ENCODE results near the gene CACNA2D4. TPM values are rescaled to one million over a fixed set of nuclear protein-coding genes. Genes with fewer than 3 reads are reported as not detected.

The CACNA2D4 gene
- total RNA-seq, 1 experiment from 2014 or later = not detected

DNA sequence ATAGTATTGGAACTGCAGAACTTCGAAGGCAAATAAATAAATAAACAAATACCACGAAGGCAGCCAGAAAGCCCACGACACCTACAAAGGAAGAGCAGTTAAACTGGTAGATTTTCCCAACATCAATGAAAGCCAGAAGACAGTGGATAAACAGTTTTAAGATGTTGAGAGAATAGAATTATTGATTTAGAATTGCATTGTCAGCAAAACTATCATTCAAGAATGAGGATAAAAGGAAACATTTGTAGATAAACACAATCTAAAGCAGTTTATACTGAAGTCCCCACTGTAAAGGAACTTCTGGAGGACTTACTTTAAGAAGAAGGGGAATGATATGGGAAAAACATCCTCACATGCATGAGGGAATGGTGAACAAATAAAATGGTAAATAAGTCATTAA is 29.5 kb downstream of the CACNA2D4 start:
- DNase-seq (ENCODE audit: low spot score) = no peak

DNA sequence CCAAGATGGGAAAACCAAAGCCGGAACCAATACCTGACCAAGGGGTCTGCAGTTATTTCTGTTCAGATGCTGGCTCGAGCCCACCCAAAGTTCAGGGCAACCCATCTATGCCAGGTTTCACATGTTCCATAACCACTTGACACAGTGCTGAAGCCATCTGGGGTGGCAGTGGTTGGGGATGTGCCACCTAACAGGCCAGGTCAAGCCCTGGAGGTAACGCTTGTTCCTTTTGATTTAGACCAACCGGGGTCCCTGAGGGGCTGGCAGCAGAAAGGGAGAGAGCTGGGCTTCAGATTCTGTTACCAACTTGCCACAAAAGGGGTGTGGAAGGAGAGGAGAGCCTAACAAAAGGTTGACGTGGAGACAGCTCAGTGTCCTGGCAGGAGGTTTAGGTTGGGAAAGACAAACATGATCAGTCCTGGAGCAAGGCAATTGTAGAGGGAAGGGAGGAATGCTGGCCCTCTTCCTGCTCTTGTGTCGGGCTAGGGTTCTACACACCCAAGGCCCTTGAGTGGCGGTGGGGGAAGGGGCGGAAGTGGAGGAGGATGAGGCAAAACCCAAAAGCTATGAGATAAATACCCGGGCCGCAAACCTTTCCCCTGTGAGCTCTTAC is 31.9 kb downstream of the CACNA2D4 start:
- no peak for DNase-seq (ENCODE audit: low spot score)

DNA sequence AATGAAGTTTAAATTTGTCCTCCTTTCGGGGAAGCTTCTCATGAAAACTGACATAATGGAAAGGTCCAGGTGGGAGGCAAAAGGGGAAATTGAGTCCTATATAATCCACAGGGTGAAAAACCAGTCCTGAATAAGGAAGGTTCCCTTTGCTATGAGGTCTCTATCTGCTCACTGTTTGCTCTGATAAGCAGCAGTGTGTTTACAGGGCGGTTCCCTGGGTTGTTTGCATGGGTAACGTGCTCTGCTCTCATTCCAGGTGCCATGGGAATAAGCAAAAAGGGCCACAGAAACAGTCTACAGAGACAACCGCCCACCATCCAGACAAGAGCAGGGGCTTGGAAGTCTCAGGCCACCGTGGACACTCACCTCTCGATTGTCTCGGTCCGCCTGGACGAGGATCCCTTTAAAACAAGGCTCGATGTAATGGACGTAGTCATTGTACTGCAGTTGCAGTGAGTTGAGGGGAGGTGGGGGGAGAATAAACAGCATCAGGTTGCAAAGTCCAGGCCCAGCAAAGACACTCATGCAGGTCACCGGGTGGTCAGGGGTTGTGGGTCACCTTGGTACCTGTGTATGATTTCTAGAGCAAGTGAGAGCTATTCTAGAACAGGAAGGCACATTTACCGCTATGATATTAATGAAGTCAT is 32.7 kb downstream of the CACNA2D4 start:
- DNase-seq (ENCODE audit: low spot score) = no peak

DNA sequence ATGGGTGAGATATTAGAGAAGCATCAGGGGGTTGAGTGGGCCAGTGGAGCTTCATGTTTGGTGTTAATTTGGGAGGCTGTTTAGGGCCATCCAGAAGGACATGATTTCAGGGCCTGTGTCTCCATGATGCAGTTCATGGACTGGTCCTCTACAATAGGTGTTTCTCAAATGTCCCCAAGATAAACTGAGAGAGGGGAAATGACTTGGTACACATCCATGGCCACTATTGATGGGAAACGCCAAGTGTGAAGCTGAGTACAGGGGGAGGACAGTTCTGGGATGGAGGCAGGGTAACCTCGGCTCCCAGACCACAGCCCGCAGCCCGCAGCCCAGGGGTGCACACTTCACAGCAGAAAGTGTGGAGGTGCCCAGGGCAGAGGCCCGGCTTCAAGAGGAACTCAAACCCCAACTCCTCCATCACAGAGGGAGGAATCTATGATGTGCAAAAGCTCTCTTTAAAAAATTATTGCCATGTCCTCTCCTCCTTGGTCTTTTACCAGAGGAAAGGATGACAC is 33.3 kb downstream of the CACNA2D4 start:
- no peak for DNase-seq (ENCODE audit: low spot score)

DNA sequence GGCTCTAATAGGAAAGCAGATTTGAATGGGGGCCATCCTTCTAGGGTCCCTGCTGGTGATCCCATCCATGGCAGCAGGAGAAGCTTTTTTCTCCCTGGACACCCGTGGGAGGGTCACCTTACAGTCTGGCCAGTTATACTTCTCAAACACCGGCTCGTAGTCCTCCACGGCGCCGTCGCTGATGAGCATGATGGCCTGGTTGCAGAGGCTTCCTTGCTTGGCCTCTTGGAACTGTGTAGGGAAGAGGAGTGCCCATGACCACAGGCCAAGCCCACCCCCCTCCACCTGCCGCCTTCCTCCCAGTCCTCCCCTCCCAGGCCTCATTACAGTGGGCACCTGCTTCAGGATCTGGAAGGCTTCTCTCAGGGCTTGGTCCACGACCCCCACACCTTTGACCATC is 33.8 kb downstream of the CACNA2D4 start:
- no peak for DNase-seq (ENCODE audit: low spot score)

DNA sequence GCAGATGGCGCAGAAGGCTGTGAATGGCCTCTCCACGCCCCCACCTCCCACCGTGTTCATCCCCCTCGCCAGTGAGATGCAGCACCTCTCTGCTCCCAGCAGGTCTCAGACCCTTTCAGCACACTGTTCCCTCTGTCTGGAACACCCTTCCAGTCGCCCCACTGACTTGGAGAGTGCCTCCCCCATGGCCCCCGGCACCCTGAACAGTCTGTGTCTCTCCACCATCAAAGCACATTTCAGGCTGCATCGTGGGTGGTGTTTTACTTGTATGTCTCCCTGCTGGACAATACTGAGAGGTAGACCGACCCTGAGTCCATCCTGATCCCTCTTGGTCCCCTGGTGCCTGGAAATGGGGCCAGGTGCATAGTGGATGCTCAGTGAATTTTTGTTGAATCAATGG is 34.9 kb downstream of the CACNA2D4 start:
- DNase-seq (ENCODE audit: low spot score) = no peak

DNA sequence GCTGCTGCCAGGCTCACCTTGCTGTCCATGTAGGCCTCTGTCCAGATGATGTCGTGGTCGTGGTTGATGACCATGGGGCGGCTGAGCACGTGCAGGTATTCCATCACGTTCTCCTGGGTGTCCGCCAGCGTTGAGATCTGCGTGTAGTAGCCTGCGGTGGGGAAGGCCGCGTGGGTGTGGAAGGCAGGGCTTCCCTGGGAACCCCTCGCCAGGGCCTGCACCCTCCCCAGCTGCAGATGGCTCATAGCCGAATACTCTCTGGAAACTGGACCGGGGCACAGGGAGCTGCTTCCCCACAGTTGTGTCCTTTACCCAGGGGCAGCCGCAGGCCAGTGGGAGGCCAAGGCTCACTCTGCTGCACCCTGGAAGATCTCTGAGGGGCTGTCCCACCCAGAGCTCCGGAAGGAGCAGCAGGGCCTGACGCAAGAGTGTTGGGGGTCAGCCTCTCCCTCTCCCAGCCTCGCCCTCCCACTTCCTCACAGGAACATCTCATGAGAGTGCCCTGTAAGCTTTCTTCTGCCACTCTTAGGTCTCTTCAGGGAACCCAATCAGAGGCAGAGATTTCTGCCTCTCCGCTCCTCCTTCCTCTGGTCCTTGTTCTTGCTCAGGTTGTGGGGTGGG is 35.5 kb downstream of the CACNA2D4 start:
- no peak for DNase-seq (ENCODE audit: low spot score)

DNA sequence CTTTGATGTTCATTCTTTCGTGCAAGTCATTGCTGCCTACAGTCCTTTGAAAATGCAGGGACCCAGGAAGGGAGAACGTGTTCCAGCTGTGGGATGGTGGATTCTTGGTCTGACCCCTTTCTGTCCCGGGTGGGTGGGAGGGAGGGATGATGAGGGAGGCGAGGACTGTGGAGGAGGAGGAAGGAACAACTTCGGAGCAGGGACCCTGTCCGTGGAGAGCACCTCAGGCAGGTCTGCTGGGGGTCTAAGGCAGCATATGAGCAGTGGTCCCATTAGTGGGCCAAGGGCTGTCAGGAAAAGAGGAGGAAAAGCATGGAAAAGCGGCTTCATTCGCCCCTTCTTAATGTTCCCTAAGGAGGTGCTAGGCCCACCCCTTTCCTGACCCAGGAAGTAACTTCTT is 36.0 kb downstream of the CACNA2D4 start:
- DNase-seq (ENCODE audit: low spot score) = no peak

DNA sequence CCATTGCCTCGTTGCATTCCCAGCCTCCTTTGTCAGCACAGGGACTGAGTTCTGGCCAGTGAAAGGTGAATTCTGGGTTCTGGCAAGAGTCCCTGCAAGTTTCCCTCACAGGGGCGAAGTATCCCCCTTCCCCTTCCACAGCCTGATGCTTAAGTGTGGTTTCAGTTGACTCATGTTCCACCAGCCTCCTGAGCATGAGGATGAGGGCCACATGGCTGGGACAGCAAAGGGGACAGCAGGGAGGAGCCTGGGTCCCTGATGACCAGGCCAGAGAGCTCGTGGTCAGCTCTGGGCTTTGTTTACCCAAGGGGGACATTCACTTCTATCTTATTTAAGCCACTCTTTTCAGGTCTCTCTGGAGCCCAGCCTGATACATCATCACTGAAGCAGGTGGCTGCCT is 36.5 kb downstream of the CACNA2D4 start:
- DNase-seq (ENCODE audit: low spot score) = no peak

DNA sequence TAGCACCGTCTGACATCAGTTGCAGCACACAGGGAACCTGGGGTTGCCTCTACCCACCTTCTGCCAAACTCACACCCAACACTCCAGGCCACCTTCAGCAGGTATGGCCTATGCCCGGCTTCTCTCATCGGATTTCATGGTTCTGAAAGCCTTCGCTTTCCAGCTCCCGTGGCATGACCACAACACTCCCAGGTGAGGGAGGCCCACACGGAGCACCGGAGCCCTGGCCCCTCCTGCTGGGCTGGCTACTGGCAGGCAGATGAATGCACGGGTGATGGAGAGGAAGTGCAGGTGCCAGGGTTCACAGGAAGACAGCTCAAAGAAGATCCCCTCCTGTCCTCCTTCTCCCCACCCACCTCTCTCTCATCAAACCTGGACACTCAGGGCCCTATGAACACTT is 37.2 kb downstream of the CACNA2D4 start:
- DNase-seq (ENCODE audit: low spot score) = no peak

DNA sequence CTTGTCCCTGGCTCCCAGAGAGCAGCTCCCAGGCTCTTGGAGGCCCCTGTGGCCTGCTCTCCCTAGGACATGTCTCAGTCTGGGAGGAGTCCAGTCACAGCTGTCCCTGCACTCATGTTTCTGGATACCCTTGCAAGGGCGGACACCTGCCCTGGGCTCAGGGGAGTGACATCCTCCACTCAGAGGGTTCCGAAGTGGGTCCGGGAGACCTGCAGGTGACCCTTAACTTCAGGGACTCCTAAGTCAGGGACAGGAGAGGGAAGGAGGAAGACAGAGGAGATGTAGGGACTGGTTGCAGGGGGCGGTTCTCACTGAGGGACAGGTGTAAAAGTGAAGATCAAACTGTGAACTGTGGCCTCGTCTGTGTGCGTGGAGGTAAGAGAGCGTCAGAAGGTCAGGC is 37.6 kb downstream of the CACNA2D4 start:
- no peak for DNase-seq (ENCODE audit: low spot score)

DNA sequence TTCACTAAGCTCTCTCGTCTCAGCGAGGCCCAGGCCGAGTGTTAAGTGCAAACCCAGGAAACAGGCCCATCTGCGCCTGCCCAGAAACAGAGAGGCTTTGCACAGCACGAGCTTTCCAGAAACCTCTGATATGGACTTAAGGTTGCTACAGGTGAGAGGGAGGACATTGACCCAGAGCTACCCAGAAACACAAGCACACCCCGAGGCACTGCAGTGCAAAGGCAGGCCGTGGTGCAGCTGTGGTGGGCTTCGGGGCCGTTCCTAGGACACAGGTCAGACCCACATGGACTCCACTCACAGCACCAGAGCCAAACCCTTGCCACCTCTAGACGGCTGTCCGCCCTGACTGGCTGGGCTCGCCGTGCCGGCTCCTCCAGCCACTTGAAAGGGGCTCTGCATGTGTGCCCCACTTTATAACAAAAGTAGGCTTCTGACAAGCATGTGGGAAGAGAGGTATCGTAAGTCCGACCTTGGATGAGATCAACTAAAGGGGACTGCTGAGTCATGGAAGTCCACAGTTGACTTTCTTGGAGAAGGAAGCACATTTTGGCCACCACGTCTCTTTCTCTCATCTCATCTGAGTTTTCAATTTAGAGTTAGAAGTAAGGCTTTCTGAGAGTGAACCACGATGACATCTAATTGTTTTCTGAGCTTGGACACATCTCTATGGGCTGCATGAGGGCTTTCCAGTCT is 38.2 kb downstream of the CACNA2D4 start:
- no peak for DNase-seq (ENCODE audit: low spot score)

DNA sequence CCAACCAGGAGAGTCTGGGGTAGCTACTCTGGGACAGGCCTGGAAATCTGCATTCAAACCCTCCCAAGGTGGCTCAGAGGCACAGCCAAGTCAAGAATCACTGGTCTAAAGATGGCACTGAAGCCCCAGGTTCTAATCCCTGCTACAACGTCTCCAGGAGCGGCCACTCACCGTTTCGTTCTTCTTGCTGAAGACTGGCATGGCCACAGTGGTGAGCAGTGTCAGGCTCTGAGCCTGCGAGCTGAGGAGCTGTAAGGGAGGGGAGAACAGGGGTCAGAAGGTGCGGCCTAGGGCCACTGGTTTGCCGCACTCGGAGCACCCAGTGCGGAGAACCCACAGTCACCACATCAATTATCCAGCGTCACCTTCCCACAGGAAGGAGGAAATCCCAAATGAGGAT is 38.8 kb downstream of the CACNA2D4 start:
- DNase-seq (ENCODE audit: low spot score) = no peak

DNA sequence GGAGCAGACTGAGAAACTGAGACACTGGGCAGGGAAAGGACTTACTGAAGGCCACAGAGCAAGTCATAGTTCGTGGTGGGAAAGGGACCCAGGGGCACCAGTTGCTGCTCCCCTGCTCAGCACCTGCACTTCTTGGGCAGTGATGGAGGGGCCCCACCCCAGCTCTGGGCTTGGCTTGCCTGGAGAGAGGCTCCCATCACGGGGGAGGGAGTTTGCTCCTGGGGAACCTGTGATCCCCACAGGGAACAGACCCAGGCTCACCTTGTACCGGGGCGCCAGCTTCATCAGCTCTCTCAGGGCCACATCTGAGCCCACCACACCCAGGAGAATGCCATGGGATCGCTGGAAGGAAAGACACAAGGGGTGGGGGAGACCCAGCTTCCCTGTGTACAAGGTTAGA is 39.8 kb downstream of the CACNA2D4 start:
- no peak for DNase-seq (ENCODE audit: low spot score)

DNA sequence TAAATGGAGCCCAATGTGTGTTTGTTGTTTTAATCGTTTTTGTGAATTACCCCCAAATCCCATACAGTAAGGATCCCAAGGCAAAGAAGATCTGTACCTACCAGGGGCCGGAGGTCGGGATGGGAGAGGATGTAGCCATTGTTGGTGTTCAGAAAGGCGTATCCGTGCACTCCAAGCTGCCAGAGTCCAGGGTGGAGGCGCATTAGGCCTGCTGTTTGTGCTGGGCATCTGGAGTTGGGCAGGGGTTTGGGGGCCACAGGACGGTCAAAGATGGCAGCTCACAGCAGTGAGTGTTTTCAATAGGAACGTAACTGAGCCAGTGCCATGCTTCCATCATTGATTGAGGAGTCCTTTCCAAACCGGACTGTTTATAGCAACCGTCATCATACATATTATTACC is 40.2 kb downstream of the CACNA2D4 start:
- no peak for DNase-seq (ENCODE audit: low spot score)

DNA sequence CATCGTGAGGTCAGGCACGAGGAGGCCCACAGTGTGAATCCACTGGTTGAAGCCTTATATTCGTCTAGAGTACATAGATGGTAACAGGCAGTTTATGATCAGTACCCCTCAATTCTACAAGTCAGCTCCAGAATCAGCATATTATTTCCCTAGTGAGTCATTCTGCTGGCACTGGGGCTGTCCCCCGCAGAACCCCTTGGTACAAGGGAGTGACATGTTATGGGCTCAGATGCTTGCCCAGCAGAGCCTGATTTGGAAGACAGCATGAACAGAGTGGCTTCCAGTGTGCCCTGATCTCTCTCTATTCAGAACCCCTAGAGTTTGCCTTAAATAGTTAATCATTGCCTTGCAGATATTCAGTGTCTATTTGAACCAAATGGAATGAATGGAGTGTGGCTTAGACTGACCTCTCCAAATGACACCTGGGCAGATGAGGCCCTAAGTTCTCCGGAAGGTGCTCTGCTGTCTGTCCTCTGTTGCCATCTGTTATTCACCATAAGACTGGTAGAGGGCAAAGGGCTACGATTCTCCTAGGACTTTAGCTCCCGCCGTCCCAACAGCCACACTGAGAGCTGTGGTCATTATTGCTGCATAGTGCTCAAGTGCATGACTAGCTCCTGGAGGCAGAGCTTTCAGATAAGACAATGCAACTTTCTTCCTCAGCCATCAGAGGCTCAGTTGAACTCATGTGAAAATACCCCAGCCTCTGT is 41.1 kb downstream of the CACNA2D4 start:
- DNase-seq (ENCODE audit: low spot score) = no peak

DNA sequence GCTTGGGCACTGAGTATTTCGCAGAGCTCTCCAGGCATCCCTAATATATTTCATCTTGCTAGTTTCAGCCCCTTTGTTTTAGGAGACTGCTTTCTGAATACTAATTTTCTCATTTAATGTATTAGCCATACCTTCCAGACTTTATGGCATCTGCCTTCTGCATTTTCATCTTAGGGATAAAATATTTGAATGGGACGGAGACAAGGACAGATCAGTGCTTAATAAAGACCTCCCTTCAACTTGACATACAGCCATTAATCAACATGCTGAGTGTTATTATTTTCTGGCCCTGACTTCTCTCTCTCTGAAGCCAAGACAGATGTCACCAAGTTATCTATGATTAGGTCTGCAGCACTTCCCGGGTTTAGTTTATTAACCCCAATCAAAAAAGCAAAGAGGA is 42.4 kb downstream of the CACNA2D4 start:
- DNase-seq (ENCODE audit: low spot score) = no peak

DNA sequence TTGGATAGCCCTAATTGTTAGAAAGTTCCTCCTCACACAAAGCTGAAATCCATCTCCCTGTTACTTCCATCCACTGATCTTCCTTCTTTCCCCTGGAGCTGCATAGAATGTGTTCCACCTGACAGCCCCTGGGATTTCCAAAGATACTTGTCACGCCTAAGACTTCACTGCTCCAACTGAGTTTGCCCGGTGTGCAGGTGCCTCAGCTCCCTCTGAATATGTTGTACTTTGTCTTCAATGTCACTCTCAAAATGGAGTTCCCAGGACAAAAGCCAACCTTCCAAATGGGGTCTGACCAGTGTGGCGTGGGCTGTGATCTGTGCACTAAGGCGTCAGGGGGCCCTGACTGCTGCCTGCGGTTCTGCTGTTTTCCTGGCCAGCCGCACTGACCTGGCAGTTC is 42.8 kb downstream of the CACNA2D4 start:
- no peak for DNase-seq (ENCODE audit: low spot score)

DNA sequence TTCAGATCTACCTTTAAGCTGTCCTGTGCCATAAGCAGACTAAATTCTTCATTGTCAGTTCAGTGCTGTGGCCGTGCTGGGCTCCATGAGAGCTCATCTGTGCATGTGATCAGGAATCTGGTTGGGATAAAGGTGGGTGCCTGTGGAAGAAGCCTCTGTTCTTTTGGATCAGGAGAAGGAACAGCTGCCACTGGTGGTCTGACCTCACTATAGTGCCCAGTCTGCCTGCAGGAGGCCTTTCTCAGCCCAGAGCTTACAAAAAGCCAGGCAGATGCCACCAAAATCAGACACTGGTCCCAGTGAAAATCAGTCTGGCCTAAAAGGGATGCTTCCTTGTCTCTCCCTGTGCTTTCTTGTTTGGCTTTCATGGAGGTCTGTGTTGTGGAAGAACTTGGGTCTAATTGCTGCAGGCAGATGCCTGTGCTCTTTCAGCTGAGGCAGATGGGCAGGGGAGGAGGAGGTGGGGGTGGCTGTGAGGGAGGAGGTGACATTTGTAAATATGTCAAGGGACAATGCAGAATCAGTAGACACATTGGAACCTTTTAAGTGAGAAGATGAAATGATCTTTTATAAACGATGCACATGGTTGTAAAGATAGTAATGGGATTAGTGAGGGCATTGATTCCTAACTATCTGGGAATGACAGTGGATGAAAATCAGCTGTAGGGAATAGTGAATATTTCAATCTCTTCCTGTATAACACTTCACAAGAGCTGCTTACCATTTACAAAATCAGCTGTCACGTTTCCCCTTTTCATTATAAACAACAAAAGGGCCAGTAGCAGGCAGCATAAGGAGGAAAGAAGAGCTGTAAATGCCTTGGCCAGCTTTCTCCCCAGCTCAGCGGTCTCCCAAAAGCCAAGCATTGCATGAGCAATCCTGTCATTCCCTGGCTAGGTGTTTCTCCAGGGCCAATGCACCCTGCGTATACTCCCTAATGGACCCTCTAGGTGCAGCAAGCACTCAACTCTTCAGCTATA is 44.6 kb downstream of the CACNA2D4 start:
- no peak for DNase-seq (ENCODE audit: low spot score)

DNA sequence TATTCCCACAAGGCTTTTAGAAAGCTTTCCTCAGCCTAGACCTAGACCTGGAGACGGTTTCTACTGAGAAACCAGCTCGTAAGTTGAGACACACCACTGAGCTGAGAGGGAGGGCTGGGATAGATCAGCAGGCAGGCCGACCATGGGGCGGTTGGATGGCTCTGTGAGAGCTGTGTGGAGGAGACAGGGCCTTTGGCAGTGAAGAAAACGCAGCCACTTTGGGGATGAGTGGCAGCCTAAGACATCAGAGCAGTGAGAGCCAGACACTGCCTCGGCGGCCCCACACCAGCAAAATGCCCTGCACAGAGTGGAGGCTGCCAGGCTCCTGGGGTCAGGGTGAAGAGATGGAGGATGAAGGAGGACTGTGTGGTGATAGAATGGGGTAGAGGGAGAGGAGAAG is 46.0 kb downstream of the CACNA2D4 start:
- no peak for DNase-seq (ENCODE audit: low spot score)

DNA sequence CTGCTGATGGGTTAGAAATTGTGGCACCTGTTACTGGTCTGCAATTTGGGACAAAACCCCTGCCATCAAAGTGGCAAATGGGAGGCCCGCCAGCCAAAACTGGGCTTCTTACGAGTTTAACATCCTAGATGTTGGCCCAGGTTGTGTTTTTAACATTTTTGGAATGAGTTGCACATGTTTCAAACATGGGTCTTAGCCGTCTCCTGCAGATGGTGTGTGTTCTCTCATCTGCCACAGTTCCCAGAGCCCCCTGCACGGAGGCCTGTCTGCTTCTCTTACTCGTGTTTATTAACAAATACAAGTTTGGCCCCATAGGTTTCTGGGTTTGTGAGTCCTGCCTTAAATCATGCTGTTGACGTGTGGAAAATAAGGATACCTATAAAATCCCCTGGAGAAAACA is 46.5 kb downstream of the CACNA2D4 start:
- no peak for DNase-seq (ENCODE audit: low spot score)

Measured in A172 (cell line).